Ishikawa (cell line): ENCODE measurements around the gene HEPACAM.

Source experiments
- CEBPB ChIP-seq: IDR thresholded peaks from 2 replicates; pipeline ENCODE4 v1.6.1; 2012
- CREB1 ChIP-seq: IDR thresholded peaks from 2 replicates; pipeline ENCODE4 v1.6.1; 2012; ENCODE audit warnings: low read depth
- EGR1 ChIP-seq: IDR thresholded peaks from 2 replicates; pipeline ENCODE4 v1.6.1; 2012
- EP300 ChIP-seq: IDR thresholded peaks from 2 replicates; pipeline ENCODE4 v1.6.1; 2012; ENCODE audit warnings: borderline replicate concordance
- FOXM1 ChIP-seq: IDR thresholded peaks from 2 replicates; pipeline ENCODE4 v1.6.1; 2012; ENCODE audit warnings: low read depth, borderline replicate concordance
- MAX ChIP-seq: IDR thresholded peaks from 2 replicates; pipeline ENCODE4 v1.6.1; 2012
- NFIC ChIP-seq: IDR thresholded peaks from 2 replicates; pipeline ENCODE4 v1.6.1; 2012
- RAD21 ChIP-seq: IDR thresholded peaks from 2 replicates; pipeline ENCODE4 v1.6.1; 2012; ENCODE audit warnings: low read depth
- TAF1 ChIP-seq: IDR thresholded peaks from 2 replicates; pipeline ENCODE4 v1.6.1; 2012; ENCODE audit warnings: low read depth, mild to moderate bottlenecking
- TCF12 ChIP-seq: IDR thresholded peaks from 2 replicates; pipeline ENCODE4 v1.6.1; 2012; ENCODE audit warnings: low read depth
- TEAD4 ChIP-seq: IDR thresholded peaks from 2 replicates; pipeline ENCODE4 v1.6.1; 2012
- USF1 ChIP-seq: IDR thresholded peaks from 2 replicates; pipeline ENCODE4 v1.6.1; 2012
- YY1 ChIP-seq: IDR thresholded peaks from 2 replicates; pipeline ENCODE4 v1.6.1; 2012; ENCODE audit warnings: low read depth
- ZBTB7A ChIP-seq: IDR thresholded peaks from 2 replicates; pipeline ENCODE4 v1.6.1; 2012; ENCODE audit warnings: low read depth
- TF ChIP-seq, protein P1 (sequence below): IDR thresholded peaks from 2 replicates; pipeline ENCODE4 v1.6.1; 2012; ENCODE audit warnings: low read depth, mild to moderate bottlenecking

Gene HEPACAM

GRCh38 chr11:124951341-124951740 is 15.5 kb upstream of the HEPACAM start:
- no peak for TF ChIP-seq TEAD4
- no peak for TF ChIP-seq MAX
- TF ChIP-seq RAD21: no peak
- TF ChIP-seq EP300: no peak
- TF ChIP-seq, protein P1, sequence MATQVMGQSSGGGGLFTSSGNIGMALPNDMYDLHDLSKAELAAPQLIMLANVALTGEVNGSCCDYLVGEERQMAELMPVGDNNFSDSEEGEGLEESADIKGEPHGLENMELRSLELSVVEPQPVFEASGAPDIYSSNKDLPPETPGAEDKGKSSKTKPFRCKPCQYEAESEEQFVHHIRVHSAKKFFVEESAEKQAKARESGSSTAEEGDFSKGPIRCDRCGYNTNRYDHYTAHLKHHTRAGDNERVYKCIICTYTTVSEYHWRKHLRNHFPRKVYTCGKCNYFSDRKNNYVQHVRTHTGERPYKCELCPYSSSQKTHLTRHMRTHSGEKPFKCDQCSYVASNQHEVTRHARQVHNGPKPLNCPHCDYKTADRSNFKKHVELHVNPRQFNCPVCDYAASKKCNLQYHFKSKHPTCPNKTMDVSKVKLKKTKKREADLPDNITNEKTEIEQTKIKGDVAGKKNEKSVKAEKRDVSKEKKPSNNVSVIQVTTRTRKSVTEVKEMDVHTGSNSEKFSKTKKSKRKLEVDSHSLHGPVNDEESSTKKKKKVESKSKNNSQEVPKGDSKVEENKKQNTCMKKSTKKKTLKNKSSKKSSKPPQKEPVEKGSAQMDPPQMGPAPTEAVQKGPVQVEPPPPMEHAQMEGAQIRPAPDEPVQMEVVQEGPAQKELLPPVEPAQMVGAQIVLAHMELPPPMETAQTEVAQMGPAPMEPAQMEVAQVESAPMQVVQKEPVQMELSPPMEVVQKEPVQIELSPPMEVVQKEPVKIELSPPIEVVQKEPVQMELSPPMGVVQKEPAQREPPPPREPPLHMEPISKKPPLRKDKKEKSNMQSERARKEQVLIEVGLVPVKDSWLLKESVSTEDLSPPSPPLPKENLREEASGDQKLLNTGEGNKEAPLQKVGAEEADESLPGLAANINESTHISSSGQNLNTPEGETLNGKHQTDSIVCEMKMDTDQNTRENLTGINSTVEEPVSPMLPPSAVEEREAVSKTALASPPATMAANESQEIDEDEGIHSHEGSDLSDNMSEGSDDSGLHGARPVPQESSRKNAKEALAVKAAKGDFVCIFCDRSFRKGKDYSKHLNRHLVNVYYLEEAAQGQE: no peak
- TF ChIP-seq CEBPB: no peak
- no peak for TF ChIP-seq FOXM1
- no peak for TF ChIP-seq YY1
- no peak for TF ChIP-seq CREB1
- no peak for TF ChIP-seq ZBTB7A
- TF ChIP-seq EGR1: no peak

DNA sequence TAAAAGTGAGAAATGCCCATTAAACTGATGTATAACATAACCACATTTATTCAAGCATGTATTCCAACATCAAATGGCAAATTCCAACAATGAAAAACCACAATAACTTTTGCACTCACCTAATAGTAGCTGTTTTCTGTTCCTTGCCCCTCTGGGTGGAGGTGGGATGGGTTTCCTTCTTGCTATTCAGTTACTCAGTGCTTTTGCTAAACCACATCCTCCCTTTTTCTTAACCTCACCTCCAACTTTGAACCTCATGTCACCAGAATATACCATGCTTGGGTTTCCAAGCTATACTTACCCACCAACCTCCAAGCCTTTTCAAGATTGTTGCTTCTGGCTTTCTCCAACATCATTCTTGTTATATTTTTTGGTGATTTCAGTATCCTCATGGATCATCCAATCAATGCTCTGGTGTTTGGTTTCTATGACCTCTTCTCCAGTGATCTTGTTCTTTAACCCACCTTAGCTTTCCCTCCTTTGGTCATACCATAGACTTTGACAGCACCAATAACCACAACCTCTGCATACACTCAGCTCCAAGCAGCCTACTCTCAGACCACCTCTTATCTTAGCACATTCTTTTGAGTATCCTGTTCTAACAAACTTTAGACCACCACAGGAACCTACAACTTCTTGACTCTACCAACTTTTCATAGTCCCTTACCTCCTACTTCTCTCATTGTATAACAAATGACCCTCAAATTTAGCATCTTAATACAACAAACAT is 14.9 kb upstream of the HEPACAM start:
- TF ChIP-seq NFIC (no peak), TEAD4 (no peak)

DNA sequence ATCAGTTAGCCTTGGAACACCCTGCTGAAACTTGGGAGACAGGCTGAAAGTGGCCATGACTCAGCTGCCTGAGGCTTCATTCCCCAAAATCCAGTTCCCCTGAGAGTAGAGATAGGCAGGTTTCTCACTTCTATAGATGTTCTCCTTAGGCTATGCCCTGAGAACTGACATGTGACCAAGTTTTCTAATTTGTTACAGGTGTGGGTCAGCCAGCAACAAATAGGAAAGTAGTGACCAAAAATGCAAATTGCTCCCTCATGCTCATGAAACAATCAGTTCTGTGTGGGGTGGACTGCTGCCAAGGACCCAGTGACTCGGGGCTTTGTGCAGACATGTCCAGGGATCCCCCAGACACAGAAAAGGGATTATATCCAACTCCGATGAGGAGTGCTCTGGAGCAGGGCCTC is 10.9 kb upstream of the HEPACAM start:
- no peak for TF ChIP-seq EGR1
- no peak for TF ChIP-seq USF1
- no peak for TF ChIP-seq CREB1
- TF ChIP-seq, protein P1: no peak
- no peak for TF ChIP-seq YY1
- TF ChIP-seq CEBPB: no peak
- no peak for TF ChIP-seq TEAD4
- no peak for TF ChIP-seq ZBTB7A
- TF ChIP-seq RAD21: no peak
- TF ChIP-seq FOXM1: no peak

- TF ChIP-seq, protein P1: no peak
- TF ChIP-seq CEBPB (no peak), TCF12 (no peak), TAF1 (no peak), USF1 (no peak), NFIC (no peak), MAX (no peak), ZBTB7A (no peak), RAD21 (no peak), YY1 (no peak), FOXM1 (no peak), EGR1 (no peak), CREB1 (no peak), EP300 (no peak), TEAD4 (no peak)
These were observed 10.0 kb upstream of the HEPACAM start for GRCh38 chr11:124945826-124946225.

- TF ChIP-seq CREB1: no peak
These were observed 8.7 kb upstream of the HEPACAM start for GRCh38 chr11:124944565-124944964.
